CD14-positive monocyte (primary cell): ENCODE measurements around the gene SKP2. TPM values are rescaled to one million over a fixed set of nuclear protein-coding genes. Genes with fewer than 3 reads are reported as not detected.

Source experiments
- DNase-seq, 3 donors: peaks; one replicate each; pipeline ENCODE4 v3.0.0-alpha.2; 2011 to 2022
- H2AFZ ChIP-seq: 2 replicates; pipeline ENCODE4 v1.6.0; 2012; ENCODE audit warnings: mild to moderate bottlenecking, low read depth, low read length, inconsistent platforms; ENCODE audit not compliant: insufficient read depth, poor library complexity, severe bottlenecking
- H3K27ac ChIP-seq, 2 donors: 1 replicate in 1 of 2; 2 replicates in 1 of 2; pipeline ENCODE4 v1.5.1; 2012 to 2013; ENCODE audit warnings: low read length in 2 of 2, control low read depth in 1 of 2, inconsistent platforms in 1 of 2, low read depth in 1 of 2, mild to moderate bottlenecking in 1 of 2
- H3K27me3 ChIP-seq, 2 donors: one replicate each; pipeline versions ENCODE4 v1.6.0 to v1.6.1; 2011 to 2013; ENCODE audit warnings: low read length in 2 of 2; ENCODE audit not compliant: control insufficient read depth in 2 of 2, insufficient read depth in 2 of 2
- H3K36me3 ChIP-seq, 2 donors: replicated peaks in 1 of 2; 1 replicate in 1 of 2; 2 replicates in 1 of 2; pipeline versions ENCODE4 v1.5.1 to v1.6.1; 2012 to 2013; ENCODE audit warnings: low read length in 2 of 2, control low read depth in 1 of 2, inconsistent platforms in 1 of 2, mild to moderate bottlenecking in 1 of 2; ENCODE audit not compliant: insufficient read depth in 2 of 2, control insufficient read depth in 1 of 2
- H3K4me1 ChIP-seq, 2 donors: 1 replicate in 1 of 2; 2 replicates in 1 of 2; pipeline versions ENCODE4 v1.5.1 to v1.6.1; 2012 to 2013; ENCODE audit warnings: low read length in 2 of 2, control low read depth in 1 of 2, inconsistent platforms in 1 of 2, mild to moderate bottlenecking in 1 of 2, moderate library complexity in 1 of 2; ENCODE audit not compliant: insufficient read depth in 2 of 2, control insufficient read depth in 1 of 2
- H3K4me2 ChIP-seq: replicated peaks from 2 replicates; pipeline ENCODE3; 2012; ENCODE audit warnings: low read length, moderate library complexity, mild to moderate bottlenecking; ENCODE audit not compliant: poor library complexity, severe bottlenecking; ENCODE audit errors: extremely low read depth
- H3K4me3 ChIP-seq, 3 experiments: fragments of 200-600 bp in 1 of 3; sonication (generic) in 1 of 3; replicated peaks in 1 of 3; 1 replicate in 2 of 3; 2 replicates in 1 of 3; pipeline ENCODE4 v1.5.1; 2011 to 2013; ENCODE audit warnings: low read length in 3 of 3, mild to moderate bottlenecking in 3 of 3, control low read depth in 2 of 3, low read depth in 2 of 3, inconsistent platforms in 1 of 3, moderate library complexity in 1 of 3
- H3K79me2 ChIP-seq: 2 replicates; pipeline ENCODE4 v1.6.0; 2012; ENCODE audit warnings: mild to moderate bottlenecking, control low read depth, inconsistent platforms, low read length, moderate library complexity; ENCODE audit not compliant: insufficient read depth
- H3K9ac ChIP-seq: 2 replicates; pipeline ENCODE4 v1.6.0; 2017; ENCODE audit warnings: low read length, mild to moderate bottlenecking; ENCODE audit not compliant: insufficient read depth, poor library complexity, severe bottlenecking
- H3K9me3 ChIP-seq, 2 donors: replicated peaks in 1 of 2; 1 replicate in 1 of 2; 2 replicates in 1 of 2; pipeline versions ENCODE4 v1.5.1 to v1.6.1; 2012 to 2013; ENCODE audit warnings: low read length in 2 of 2, control low read depth in 1 of 2; ENCODE audit not compliant: control insufficient read depth in 1 of 2, insufficient read depth in 1 of 2
- H4K20me1 ChIP-seq: 2 replicates; pipeline ENCODE4 v1.6.0; 2012; ENCODE audit warnings: mild to moderate bottlenecking, low read length, control low read depth, moderate library complexity; ENCODE audit not compliant: insufficient read depth
- H3K27ac Mint-ChIP-seq, 7 donors: one replicate each; pipeline ENCODE4 v1.8.0; 2020; ENCODE audit warnings: mild to moderate bottlenecking in 7 of 7, mixed read lengths in 7 of 7, moderate library complexity in 6 of 7, inconsistent platforms in 2 of 7
- H3K27me3 Mint-ChIP-seq, 3 donors: one replicate each; pipeline ENCODE4 v1.8.0; 2021 to 2022; ENCODE audit warnings: low read depth in 3 of 3, mild to moderate bottlenecking in 3 of 3, mixed read lengths in 3 of 3, moderate library complexity in 3 of 3, inconsistent platforms in 1 of 3
- H3K36me3 Mint-ChIP-seq, 2 donors: one replicate each; pipeline ENCODE4 v1.8.0; 2020; ENCODE audit warnings: mixed read lengths in 2 of 2, inconsistent platforms in 1 of 2, mild to moderate bottlenecking in 1 of 2
- H3K4me1 Mint-ChIP-seq: one replicate; pipeline ENCODE4 v1.8.0; 2020; ENCODE audit warnings: mild to moderate bottlenecking, mixed read lengths
- H3K4me3 Mint-ChIP-seq, 2 donors: one replicate each; pipeline ENCODE4 v1.8.0; 2020; ENCODE audit warnings: mild to moderate bottlenecking in 2 of 2, mixed read lengths in 2 of 2, moderate library complexity in 1 of 2
- H3K9me3 Mint-ChIP-seq, 7 donors: one replicate each; pipeline ENCODE4 v1.8.0; 2020 to 2022; ENCODE audit warnings: mixed read lengths in 7 of 7, mild to moderate bottlenecking in 6 of 7, moderate library complexity in 6 of 7, inconsistent platforms in 2 of 7
- WGBS: methylation state at CpG from one replicate; pipeline ENCODE4 v1.1.5; 2013; ENCODE audit warnings: missing lambda C conversion rate; ENCODE audit not compliant: insufficient coverage; 5-methylcytosine and 5-hydroxymethylcytosine counted together
- intact Hi-C, 2 donors: fragments of 100-400 bp; cut with micrococcal nuclease; formaldehyde crosslinking; loops; one replicate each; pipeline versions ENCODE4 v1.15.0 to v1.15.1; 2023
- polyA plus RNA-seq, 3 donors: library from polyadenylated mRNA; depleted of rRNA in 1 of 3; unstranded in 2 of 3; stranded (reverse) in 1 of 3; fragments of 300-500 nt in 2 of 3; fragments of >200 nt in 1 of 3; fragmentation: Illumina TruSeq in 2 of 3; gene quantifications; 1 replicate in 2 of 3; 2 replicates in 1 of 3; pipeline ENCODE4 v1.2.3, GENCODE V29; 2012 to 2021
- TF ChIP-seq, protein P1 (sequence below): fragments of 200-600 bp; IDR thresholded peaks from one replicate; pipeline ENCODE4 v1.8.0; 2022; ENCODE audit warnings: antibody characterized with exemption, mild to moderate bottlenecking

Gene SKP2
- polyA plus RNA-seq, 3 donors, result 14.4 to 18.0 (median 15.5) TPM

DNA sequence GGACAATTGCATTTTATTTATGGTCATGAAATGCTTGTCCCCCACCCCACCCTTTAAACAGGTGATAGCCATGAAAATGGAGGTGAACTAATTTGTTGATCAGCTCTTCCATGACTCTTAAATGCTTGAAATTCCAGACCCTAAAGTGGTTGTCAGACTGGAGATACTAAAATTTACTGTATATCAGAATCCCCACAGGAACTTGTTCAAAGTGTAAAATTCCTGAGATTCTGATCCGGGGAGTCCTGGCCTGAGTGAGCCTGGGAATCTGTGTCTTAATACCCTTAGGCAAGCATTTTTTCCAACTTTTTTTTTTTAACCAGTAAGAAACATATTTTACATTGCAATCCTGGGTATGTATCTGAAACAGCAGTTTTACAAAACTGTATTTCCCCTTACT lies 4.7 kb downstream of the SKP2 start:
- Histone ChIP-seq H2AFZ (no peak overlapping the region), H3K79me2 (peaks cover 86% of the 10 kb centered on the region), H3K36me3 (peaks cover 33 to 71% of the 10 kb centered on the region in 2 donors), H3K27me3 (no peaks in the 10 kb centered on the region), H4K20me1 (no peaks in the 10 kb centered on the region), H3K4me2 (no peak overlapping the region), H3K27ac (peak overlapping the region in 1 of 2 donors; percentile 43), H3K4me1 (peaks cover 21 to 29% of the 10 kb centered on the region in 2 donors), H3K9ac (no peak overlapping the region), H3K9me3 (no peaks in the 10 kb centered on the region), H3K4me3 (no peak overlapping the region)
- Mint-ChIP-seq H3K27me3 (no peaks in the 10 kb centered on the region), H3K27ac (no peak overlapping the region), H3K4me3 (no peak overlapping the region), H3K4me1 (peaks cover 39% of the 10 kb centered on the region), H3K9me3 (peaks cover 0 to 2% (median 0%) of the 10 kb centered on the region in 7 donors), H3K36me3 (peaks cover 47 to 67% of the 10 kb centered on the region in 2 donors)
- TF ChIP-seq, protein P1, sequence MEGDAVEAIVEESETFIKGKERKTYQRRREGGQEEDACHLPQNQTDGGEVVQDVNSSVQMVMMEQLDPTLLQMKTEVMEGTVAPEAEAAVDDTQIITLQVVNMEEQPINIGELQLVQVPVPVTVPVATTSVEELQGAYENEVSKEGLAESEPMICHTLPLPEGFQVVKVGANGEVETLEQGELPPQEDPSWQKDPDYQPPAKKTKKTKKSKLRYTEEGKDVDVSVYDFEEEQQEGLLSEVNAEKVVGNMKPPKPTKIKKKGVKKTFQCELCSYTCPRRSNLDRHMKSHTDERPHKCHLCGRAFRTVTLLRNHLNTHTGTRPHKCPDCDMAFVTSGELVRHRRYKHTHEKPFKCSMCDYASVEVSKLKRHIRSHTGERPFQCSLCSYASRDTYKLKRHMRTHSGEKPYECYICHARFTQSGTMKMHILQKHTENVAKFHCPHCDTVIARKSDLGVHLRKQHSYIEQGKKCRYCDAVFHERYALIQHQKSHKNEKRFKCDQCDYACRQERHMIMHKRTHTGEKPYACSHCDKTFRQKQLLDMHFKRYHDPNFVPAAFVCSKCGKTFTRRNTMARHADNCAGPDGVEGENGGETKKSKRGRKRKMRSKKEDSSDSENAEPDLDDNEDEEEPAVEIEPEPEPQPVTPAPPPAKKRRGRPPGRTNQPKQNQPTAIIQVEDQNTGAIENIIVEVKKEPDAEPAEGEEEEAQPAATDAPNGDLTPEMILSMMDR, result no peak
- intact Hi-C loops, result no loop called here
- WGBS, result 80% methylated on average over 1 of the region's 1 CpG
- DNase-seq, result no peak

DNA sequence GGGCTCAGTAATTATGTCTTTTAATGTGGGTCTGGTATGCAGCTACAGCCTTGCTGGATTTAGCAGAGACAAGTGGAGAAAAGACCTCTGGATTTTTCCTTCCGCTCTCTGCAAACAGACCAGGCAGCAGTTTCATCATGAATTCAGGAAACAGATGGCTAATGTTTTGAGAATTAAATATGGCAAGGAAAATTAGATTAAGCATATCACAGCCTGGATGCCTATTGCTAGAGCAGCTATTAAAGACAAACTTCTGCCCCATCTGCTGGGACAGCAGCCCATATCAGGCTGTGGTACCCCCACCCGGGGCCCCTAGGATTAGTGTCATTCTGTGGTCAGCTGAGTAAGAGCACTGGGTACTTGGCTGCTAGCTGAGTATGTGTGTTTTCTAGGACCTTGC lies 6.2 kb downstream of the SKP2 start:
- Mint-ChIP-seq H3K27me3 (no peaks in the 10 kb centered on the region), H3K27ac (peak overlapping the region in 1 of 7 donors; percentile 12), H3K36me3 (peaks cover 62 to 82% of the 10 kb centered on the region in 2 donors), H3K9me3 (peaks cover 0 to 6% (median 0%) of the 10 kb centered on the region in 7 donors), H3K4me1 (peaks cover 30% of the 10 kb centered on the region), H3K4me3 (no peak overlapping the region)
- 0% methylated on average over 1 of the region's 2 CpGs for WGBS
- Histone ChIP-seq H4K20me1 (no peaks in the 10 kb centered on the region), H3K4me3 (no peak overlapping the region), H3K4me2 (no peak overlapping the region), H2AFZ (no peak overlapping the region), H3K9ac (no peak overlapping the region), H3K9me3 (no peaks in the 10 kb centered on the region), H3K27me3 (no peaks in the 10 kb centered on the region), H3K36me3 (peaks cover 42 to 86% of the 10 kb centered on the region in 2 donors), H3K27ac (peak overlapping the region in 1 of 2 donors; percentile 37), H3K79me2 (peaks cover 81% of the 10 kb centered on the region), H3K4me1 (peaks cover 12 to 18% of the 10 kb centered on the region in 2 donors)
- intact Hi-C loops, result no loop called here
- TF ChIP-seq, protein P1, result no peak
- DNase-seq, result no peak
